K562 (cell line): ENCODE results near the gene PITHD1. TPM values are rescaled to one million over a fixed set of nuclear protein-coding genes. Genes with fewer than 3 reads are reported as not detected.

Experiments
- KDM1A ChIP-seq, 2 experiments: fragments of 450-650 bp; IDR thresholded peaks; 2 replicates each; pipeline ENCODE4 v1.6.1; 2016; ENCODE audit warnings: mild to moderate bottlenecking in 2 of 2
- KLF10 ChIP-seq: fragments of 250-450 bp; sonication (Bioruptor Pico); IDR thresholded peaks from 2 replicates; pipeline ENCODE4 v1.6.1; 2021; ENCODE audit warnings: matching md5 sums
- MAFF ChIP-seq: IDR thresholded peaks from 2 replicates; pipeline ENCODE4 v1.6.1; 2012; ENCODE audit warnings: low read length, improper control_type of control experiment
- MAFG ChIP-seq: fragments of 450-650 bp; conservative IDR thresholded peaks from 2 replicates; pipeline ENCODE4 v1.6.1; 2016; ENCODE audit warnings: missing genetic modification characterization, missing compliant biosample characterization
- MTF1 ChIP-seq: fragments of 250-450 bp; sonication (Bioruptor Pico); IDR thresholded peaks from 2 replicates; pipeline ENCODE4 v1.9.0; 2021; ENCODE audit warnings: moderate library complexity, mild to moderate bottlenecking, inconsistent platforms, borderline replicate concordance
- NFIC ChIP-seq: fragments of 450-650 bp; IDR thresholded peaks from 2 replicates; pipeline ENCODE4 v1.6.1; 2017; ENCODE audit warnings: mild to moderate bottlenecking, inconsistent platforms
- NFYB ChIP-seq: IDR thresholded peaks from 2 replicates; pipeline ENCODE4 v1.6.1; 2011; ENCODE audit warnings: mild to moderate bottlenecking, moderate library complexity; ENCODE audit not compliant: insufficient read length; ENCODE audit errors: extremely low read depth
- NUFIP1 ChIP-seq: fragments of 450-650 bp; IDR thresholded peaks from 2 replicates; pipeline ENCODE4 v1.6.1; 2018; ENCODE audit not compliant: partially characterized antibody
- POLR2G ChIP-seq: fragments of 200-400 bp; formaldehyde crosslinking; IDR thresholded peaks from 2 replicates; pipeline ENCODE4 v1.6.1; 2017; ENCODE audit warnings: low read depth, mild to moderate bottlenecking, antibody characterized with exemption, low read length, moderate library complexity
- RCOR1 ChIP-seq, 2 experiments: IDR thresholded peaks; 2 replicates each; pipeline ENCODE4 v1.6.1; 2012; ENCODE audit warnings: low read depth in 2 of 2, low read length in 2 of 2, borderline replicate concordance in 1 of 2, improper control_type of control experiment in 1 of 2
- SMARCE1 ChIP-seq: fragments of 450-650 bp; IDR thresholded peaks from 2 replicates; pipeline ENCODE4 v1.7.1; 2016; ENCODE audit warnings: mild to moderate bottlenecking
- U2AF2 ChIP-seq: fragments of 200-400 bp; formaldehyde crosslinking; optimal IDR thresholded peaks from 2 replicates; pipeline ENCODE3; 2017; ENCODE audit warnings: low read depth, mild to moderate bottlenecking, low read length
- WHSC1 ChIP-seq: IDR thresholded peaks from one replicate; pipeline ENCODE4 v1.6.1; 2012; ENCODE audit warnings: low read length, control low read depth, inconsistent platforms
- ZNF224 ChIP-seq: sonication (generic); formaldehyde crosslinking; IDR thresholded peaks from 2 replicates; pipeline ENCODE4 v1.8.0; 2022; ENCODE audit warnings: mild to moderate bottlenecking, missing genetic modification reagents
- ZNF316 ChIP-seq: fragments of 450-650 bp; IDR thresholded peaks from 2 replicates; pipeline ENCODE4 v1.6.1; 2016
- ZNF584 ChIP-seq: fragments of 200-800 bp; sonication (Bioruptor generic); IDR thresholded peaks from 2 replicates; pipeline ENCODE4 v1.6.1; 2016; ENCODE audit warnings: low read depth, mild to moderate bottlenecking, missing genetic modification characterization, missing compliant biosample characterization
- polyA plus RNA-seq, 8 experiments: library from polyadenylated mRNA; depleted of rRNA in 4 of 8; stranded (reverse) in 5 of 8; unstranded in 3 of 8; fragments of >200 nt; fragmentation: Nextera tagmentation in 2 of 8; fragmentation: Illumina TruSeq in 1 of 8; extraction: Ambion mirVana in 2 of 8; extraction: Trizol in 1 of 8; gene quantifications; 2 replicates each; pipeline versions ENCODE4 v1.2.1 to v1.2.3, GENCODE V29; 2011 to 2014; ENCODE audit warnings: inconsistent platforms in 1 of 8, missing spikeins in 1 of 8
- total RNA-seq, 7 experiments: library from RNA; depleted of rRNA in 6 of 7; stranded (reverse); fragments of >200 nt in 6 of 7; fragmentation: Illumina TruSeq in 2 of 7; extraction: Trizol in 2 of 7; gene quantifications; 2 replicates each; pipeline versions ENCODE4 v1.2.1 to v1.2.3, GENCODE V29; 2011 to 2021; ENCODE audit warnings: low replicate concordance in 1 of 7
- TF ChIP-seq, protein P1 (sequence below): sonication (generic); formaldehyde crosslinking; IDR thresholded peaks from 2 replicates; pipeline ENCODE4 v1.8.0; 2022; ENCODE audit warnings: mild to moderate bottlenecking, missing genetic modification reagents
- TF ChIP-seq, protein P2 (sequence below): fragments of 450-650 bp; IDR thresholded peaks from one replicate; pipeline ENCODE4 v1.6.1; 2018; ENCODE audit warnings: mild to moderate bottlenecking, moderate library complexity; ENCODE audit not compliant: partially characterized antibody
- TF ChIP-seq, protein P3 (sequence below): fragments of 450-650 bp; formaldehyde crosslinking; conservative IDR thresholded peaks from 2 replicates; pipeline ENCODE4 v1.4.0; 2022; ENCODE audit warnings: mild to moderate bottlenecking, missing genetic modification characterization
- TF ChIP-seq, protein P4 (sequence below): fragments of 450-650 bp; IDR thresholded peaks from 2 replicates; pipeline ENCODE4 v1.6.1; 2018; ENCODE audit not compliant: partially characterized antibody
- TF ChIP-seq, protein P5 (sequence below): fragments of 250-450 bp; sonication (Bioruptor Pico); IDR thresholded peaks from 2 replicates; pipeline ENCODE4 v1.8.0; 2021; ENCODE audit warnings: moderate library complexity, mild to moderate bottlenecking, inconsistent platforms

Gene PITHD1
- total and polyA plus RNA-seq, 9 of the 15 experiments (the other 6 are each of a cell fraction or from before 2014, with no cell fraction given) = 46.5 to 175 (median 149) TPM

DNA sequence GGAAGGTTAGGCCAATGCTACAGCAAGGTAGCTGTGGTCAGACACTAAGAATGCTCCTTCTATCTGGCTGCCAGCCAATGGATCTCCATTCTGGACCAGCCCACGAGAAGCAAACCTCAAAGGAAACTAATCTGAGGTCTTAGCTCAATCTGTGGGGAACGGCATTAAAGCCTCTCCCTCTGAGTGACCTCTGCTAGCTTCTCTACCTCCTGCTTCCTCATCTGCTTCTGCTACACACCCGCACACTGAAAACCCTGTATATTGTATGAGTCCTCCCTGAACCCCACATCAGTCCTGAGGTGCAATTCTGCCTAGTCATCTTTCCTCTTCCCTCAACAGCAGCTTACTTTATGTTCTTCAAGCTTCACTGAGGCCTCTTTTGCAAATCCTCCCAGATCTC, 29.2 kb downstream of the PITHD1 start (continued):
- TF ChIP-seq, protein P1, sequence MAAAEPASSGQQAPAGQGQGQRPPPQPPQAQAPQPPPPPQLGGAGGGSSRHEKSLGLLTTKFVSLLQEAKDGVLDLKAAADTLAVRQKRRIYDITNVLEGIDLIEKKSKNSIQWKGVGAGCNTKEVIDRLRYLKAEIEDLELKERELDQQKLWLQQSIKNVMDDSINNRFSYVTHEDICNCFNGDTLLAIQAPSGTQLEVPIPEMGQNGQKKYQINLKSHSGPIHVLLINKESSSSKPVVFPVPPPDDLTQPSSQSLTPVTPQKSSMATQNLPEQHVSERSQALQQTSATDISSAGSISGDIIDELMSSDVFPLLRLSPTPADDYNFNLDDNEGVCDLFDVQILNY = no peak
- TF ChIP-seq NFIC (peak; percentile 90), ZNF316 (peak; percentile 97), MAFF (peak; percentile 76; the same call in 1 of the 2 replicates), ZNF224 (CRISPR knock-in tag) (no peak), SMARCE1 (0 out of 2 replicates have a peak, but pooled peaks have one; percentile 12), MTF1 (no peak), KLF10 (CRISPR knock-in tag) (no peak), ZNF584 (CRISPR knock-in tag) (no peak), MAFG (tag) (peak; percentile 93), POLR2G (no peak), NUFIP1 (no peak), U2AF2 (no peak), KDM1A (IDR thresholded peaks at IDR 0.05) (peak; percentile 65 to 69; a peak in 3 of 4 replicates), NFYB (no peak), WHSC1 (no peak), RCOR1 (IDR thresholded peaks at IDR 0.05; ENCODE audit: borderline replicate concordance in 1 of 2, low read depth in 2 of 2, low read length in 2 of 2) (0 out of 4 replicates have a peak, but pooled peaks of 1 of the 2 experiments have one; percentile 19)
- TF ChIP-seq, protein P2, sequence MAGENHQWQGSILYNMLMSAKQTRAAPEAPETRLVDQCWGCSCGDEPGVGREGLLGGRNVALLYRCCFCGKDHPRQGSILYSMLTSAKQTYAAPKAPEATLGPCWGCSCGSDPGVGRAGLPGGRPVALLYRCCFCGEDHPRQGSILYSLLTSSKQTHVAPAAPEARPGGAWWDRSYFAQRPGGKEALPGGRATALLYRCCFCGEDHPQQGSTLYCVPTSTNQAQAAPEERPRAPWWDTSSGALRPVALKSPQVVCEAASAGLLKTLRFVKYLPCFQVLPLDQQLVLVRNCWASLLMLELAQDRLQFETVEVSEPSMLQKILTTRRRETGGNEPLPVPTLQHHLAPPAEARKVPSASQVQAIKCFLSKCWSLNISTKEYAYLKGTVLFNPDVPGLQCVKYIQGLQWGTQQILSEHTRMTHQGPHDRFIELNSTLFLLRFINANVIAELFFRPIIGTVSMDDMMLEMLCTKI = no peak
- TF ChIP-seq, protein P3, sequence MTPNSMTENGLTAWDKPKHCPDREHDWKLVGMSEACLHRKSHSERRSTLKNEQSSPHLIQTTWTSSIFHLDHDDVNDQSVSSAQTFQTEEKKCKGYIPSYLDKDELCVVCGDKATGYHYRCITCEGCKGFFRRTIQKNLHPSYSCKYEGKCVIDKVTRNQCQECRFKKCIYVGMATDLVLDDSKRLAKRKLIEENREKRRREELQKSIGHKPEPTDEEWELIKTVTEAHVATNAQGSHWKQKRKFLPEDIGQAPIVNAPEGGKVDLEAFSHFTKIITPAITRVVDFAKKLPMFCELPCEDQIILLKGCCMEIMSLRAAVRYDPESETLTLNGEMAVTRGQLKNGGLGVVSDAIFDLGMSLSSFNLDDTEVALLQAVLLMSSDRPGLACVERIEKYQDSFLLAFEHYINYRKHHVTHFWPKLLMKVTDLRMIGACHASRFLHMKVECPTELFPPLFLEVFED (CRISPR knock-in tag) = no peak
- TF ChIP-seq, protein P4, sequence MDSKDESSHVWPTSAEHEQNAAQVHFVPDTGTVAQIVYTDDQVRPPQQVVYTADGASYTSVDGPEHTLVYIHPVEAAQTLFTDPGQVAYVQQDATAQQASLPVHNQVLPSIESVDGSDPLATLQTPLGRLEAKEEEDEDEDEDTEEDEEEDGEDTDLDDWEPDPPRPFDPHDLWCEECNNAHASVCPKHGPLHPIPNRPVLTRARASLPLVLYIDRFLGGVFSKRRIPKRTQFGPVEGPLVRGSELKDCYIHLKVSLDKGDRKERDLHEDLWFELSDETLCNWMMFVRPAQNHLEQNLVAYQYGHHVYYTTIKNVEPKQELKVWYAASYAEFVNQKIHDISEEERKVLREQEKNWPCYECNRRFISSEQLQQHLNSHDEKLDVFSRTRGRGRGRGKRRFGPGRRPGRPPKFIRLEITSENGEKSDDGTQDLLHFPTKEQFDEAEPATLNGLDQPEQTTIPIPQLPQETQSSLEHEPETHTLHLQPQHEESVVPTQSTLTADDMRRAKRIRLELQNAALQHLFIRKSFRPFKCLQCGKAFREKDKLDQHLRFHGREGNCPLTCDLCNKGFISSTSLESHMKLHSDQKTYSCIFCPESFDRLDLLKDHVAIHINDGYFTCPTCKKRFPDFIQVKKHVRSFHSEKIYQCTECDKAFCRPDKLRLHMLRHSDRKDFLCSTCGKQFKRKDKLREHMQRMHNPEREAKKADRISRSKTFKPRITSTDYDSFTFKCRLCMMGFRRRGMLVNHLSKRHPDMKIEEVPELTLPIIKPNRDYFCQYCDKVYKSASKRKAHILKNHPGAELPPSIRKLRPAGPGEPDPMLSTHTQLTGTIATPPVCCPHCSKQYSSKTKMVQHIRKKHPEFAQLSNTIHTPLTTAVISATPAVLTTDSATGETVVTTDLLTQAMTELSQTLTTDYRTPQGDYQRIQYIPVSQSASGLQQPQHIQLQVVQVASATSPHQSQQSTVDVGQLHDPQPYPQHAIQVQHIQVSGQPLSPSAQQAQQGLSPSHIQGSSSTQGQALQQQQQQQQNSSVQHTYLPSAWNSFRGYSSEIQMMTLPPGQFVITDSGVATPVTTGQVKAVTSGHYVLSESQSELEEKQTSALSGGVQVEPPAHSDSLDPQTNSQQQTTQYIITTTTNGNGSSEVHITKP = peak; percentile 53
- TF ChIP-seq, protein P5, sequence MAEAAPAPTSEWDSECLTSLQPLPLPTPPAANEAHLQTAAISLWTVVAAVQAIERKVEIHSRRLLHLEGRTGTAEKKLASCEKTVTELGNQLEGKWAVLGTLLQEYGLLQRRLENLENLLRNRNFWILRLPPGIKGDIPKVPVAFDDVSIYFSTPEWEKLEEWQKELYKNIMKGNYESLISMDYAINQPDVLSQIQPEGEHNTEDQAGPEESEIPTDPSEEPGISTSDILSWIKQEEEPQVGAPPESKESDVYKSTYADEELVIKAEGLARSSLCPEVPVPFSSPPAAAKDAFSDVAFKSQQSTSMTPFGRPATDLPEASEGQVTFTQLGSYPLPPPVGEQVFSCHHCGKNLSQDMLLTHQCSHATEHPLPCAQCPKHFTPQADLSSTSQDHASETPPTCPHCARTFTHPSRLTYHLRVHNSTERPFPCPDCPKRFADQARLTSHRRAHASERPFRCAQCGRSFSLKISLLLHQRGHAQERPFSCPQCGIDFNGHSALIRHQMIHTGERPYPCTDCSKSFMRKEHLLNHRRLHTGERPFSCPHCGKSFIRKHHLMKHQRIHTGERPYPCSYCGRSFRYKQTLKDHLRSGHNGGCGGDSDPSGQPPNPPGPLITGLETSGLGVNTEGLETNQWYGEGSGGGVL = no peak
